ENCODE measurements around the gene NDUFAF2. TPM values are rescaled to one million over a fixed set of nuclear protein-coding genes. Genes with fewer than 3 reads are reported as not detected.
A peak's percentile ranks its signal among the peaks of the same experiment; 100 is the strongest.
"Not testable (repeated sequence)": the region's sequence is repeated elsewhere in the genome, so short reads cannot be mapped to it uniquely, and the experiment has no call there.

The NDUFAF2 gene
- total and polyA plus RNA-seq, 5 donors from 2014 or later, result 11.2 to 37.6 (median 34.6) TPM

GRCh38 chr5:60961685-60962084, 16.7 kb downstream of the NDUFAF2 start:
- Mint-ChIP-seq H3K4me1 (peaks cover 5 to 23% (median 9%) of the 10 kb centered on the region in 4 donors), H3K36me3 (no peaks in the 10 kb centered on the region), H3K4me3 (no peak overlapping the region), H3K27me3 (no peaks in the 10 kb centered on the region), H3K9me3 (peaks cover 0 to 9% (median 5%) of the 10 kb centered on the region in 7 donors), H3K27ac (no peak overlapping the region)
- ATAC-seq (ENCODE audit: low read depth in 2 of 2), result no peak
- Histone ChIP-seq H3K9me3 (ENCODE audit: control insufficient read depth in 2 of 2, low read length in 2 of 2) (peaks cover 2 to 5% of the 10 kb centered on the region in 2 experiments), H3K4me1 (ENCODE audit: control insufficient read depth, insufficient read depth, low read length, poor library complexity, severe bottlenecking) (peaks cover 5% of the 10 kb centered on the region), H3K27me3 (ENCODE audit: control insufficient read depth, insufficient read depth, low read length) (no peaks in the 10 kb centered on the region), H3K4me3 (ENCODE audit: low read depth, low read length) (no peak overlapping the region), H3K36me3 (ENCODE audit: control insufficient read depth, insufficient read depth, low read length) (no peaks in the 10 kb centered on the region), H3K27ac (ENCODE audit: insufficient read depth, low read length, poor library complexity, severe bottlenecking) (no peak overlapping the region)
- DNase-seq, result no peak

GRCh38 chr5:60972231-60972630, 27.2 kb downstream of the NDUFAF2 start:
- Histone ChIP-seq H3K4me1 (ENCODE audit: control insufficient read depth, insufficient read depth, low read length, poor library complexity, severe bottlenecking) (no peaks in the 10 kb centered on the region), H3K9me3 (ENCODE audit: control insufficient read depth in 2 of 2, low read length in 2 of 2) (peaks cover 4 to 9% of the 10 kb centered on the region in 2 experiments), H3K36me3 (ENCODE audit: control insufficient read depth, insufficient read depth, low read length) (no peaks in the 10 kb centered on the region), H3K4me3 (ENCODE audit: low read depth, low read length) (no peak overlapping the region), H3K27ac (ENCODE audit: insufficient read depth, low read length, poor library complexity, severe bottlenecking) (no peak overlapping the region), H3K27me3 (ENCODE audit: control insufficient read depth, insufficient read depth, low read length) (no peaks in the 10 kb centered on the region)
- Mint-ChIP-seq H3K27ac (no peak overlapping the region), H3K27me3 (no peaks in the 10 kb centered on the region), H3K9me3 (peaks cover 2 to 27% (median 15%) of the 10 kb centered on the region in 7 donors), H3K36me3 (peaks cover 38% of the 10 kb centered on the region), H3K4me1 (peaks cover 4 to 26% (median 18%) of the 10 kb centered on the region in 4 donors), H3K4me3 (no peak overlapping the region)
- peak in 1 of 3 donors; percentile 1 for DNase-seq
- ATAC-seq (ENCODE audit: low read depth in 2 of 2), result no peak

DNA sequence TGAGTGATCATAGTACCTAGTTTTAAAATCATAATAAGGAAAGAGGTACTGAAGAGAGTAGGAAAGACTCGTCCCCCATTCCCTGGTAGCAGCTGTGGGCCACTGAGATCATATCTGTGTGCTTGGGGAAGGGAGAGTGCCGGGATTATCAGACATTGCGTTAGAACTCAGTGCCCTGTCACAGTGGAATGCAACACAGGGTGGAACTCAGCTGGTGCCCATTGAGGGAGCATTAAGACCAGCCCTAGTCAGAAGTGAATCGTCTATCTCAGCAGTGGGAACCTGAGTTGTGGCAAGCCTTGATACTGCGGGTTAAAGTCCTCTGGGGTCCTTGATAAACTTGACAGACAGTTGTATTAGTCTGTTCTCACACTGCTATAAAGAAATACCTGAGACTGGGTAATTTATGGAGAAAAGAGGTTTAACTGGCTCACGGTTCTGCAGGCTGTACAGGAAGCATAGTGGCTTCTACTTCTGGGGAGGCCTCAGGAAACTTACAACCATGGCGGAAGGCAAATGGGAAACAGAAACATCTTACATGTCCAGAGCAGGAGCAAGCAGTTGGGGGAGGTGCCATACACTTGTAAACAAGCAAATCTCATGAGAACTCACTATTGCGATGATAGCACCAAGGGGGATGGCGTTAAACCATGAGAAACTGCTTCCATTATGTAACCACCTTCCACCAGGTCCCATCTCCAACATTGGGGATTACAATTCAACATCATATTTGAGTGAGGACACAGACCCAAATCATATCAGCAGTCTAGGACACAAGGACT, 33.1 kb downstream of the NDUFAF2 start:
- Histone ChIP-seq H3K9me3 (ENCODE audit: control insufficient read depth in 2 of 2, low read length in 2 of 2) (peaks cover 6 to 8% of the 10 kb centered on the region in 2 experiments), H3K4me1 (ENCODE audit: control insufficient read depth, insufficient read depth, low read length, poor library complexity, severe bottlenecking) (no peaks in the 10 kb centered on the region), H3K27me3 (ENCODE audit: control insufficient read depth, insufficient read depth, low read length) (no peaks in the 10 kb centered on the region), H3K27ac (ENCODE audit: insufficient read depth, low read length, poor library complexity, severe bottlenecking) (no peak overlapping the region), H3K36me3 (ENCODE audit: control insufficient read depth, insufficient read depth, low read length) (no peaks in the 10 kb centered on the region), H3K4me3 (ENCODE audit: low read depth, low read length) (no peak overlapping the region)
- DNase-seq (no peak), ATAC-seq (ENCODE audit: low read depth in 2 of 2) (no peak)
- Mint-ChIP-seq H3K27ac (no peak overlapping the region), H3K36me3 (peaks cover 29% of the 10 kb centered on the region), H3K4me1 (peaks cover 7 to 17% (median 11%) of the 10 kb centered on the region in 4 donors), H3K27me3 (no peaks in the 10 kb centered on the region), H3K9me3 (peaks cover 5 to 18% (median 13%) of the 10 kb centered on the region in 7 donors), H3K4me3 (no peak overlapping the region)

DNA sequence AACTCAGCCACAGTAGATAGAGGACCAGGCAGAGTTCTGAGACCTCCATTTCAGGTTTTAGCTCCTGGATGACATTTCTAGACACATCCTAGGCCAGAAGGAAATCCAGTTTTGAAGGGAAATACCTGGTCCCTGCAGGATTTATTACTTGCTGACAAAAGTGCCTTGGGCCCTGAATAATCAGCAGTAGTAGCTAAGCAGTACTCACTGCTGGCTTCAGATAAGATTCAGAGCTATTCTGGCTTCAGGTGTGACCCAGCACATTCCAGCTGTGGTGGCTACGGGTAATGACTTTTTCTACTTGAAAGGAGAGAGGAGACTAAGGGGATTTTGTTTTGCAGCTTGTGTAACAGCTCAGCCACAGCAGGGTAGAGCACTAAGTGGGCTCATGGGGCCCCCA, 34.0 kb downstream of the NDUFAF2 start:
- Histone ChIP-seq H3K4me1 (ENCODE audit: control insufficient read depth, insufficient read depth, low read length, poor library complexity, severe bottlenecking) (no peaks in the 10 kb centered on the region), H3K4me3 (ENCODE audit: low read depth, low read length) (no peak overlapping the region), H3K36me3 (ENCODE audit: control insufficient read depth, insufficient read depth, low read length) (no peaks in the 10 kb centered on the region), H3K27ac (ENCODE audit: insufficient read depth, low read length, poor library complexity, severe bottlenecking) (no peak overlapping the region), H3K9me3 (ENCODE audit: control insufficient read depth in 2 of 2, low read length in 2 of 2) (peaks cover 6 to 8% of the 10 kb centered on the region in 2 experiments), H3K27me3 (ENCODE audit: control insufficient read depth, insufficient read depth, low read length) (no peaks in the 10 kb centered on the region)
- H3K36me3 Mint-ChIP-seq, result peaks cover 25% of the 10 kb centered on the region
- peaks cover 5 to 18% (median 13%) of the 10 kb centered on the region in 7 donors for H3K9me3 Mint-ChIP-seq
- no peak for ATAC-seq (ENCODE audit: low read depth in 2 of 2)
- H3K4me3 Mint-ChIP-seq, result no peak overlapping the region
- DNase-seq, result no peak
- H3K4me1 Mint-ChIP-seq, result peaks cover 7 to 15% (median 10%) of the 10 kb centered on the region in 4 donors
- H3K27me3 Mint-ChIP-seq, result no peaks in the 10 kb centered on the region
- no peak overlapping the region for H3K27ac Mint-ChIP-seq

GRCh38 chr5:60980511-60980910, 35.5 kb downstream of the NDUFAF2 start:
- Histone ChIP-seq H3K9me3 (ENCODE audit: control insufficient read depth in 2 of 2, low read length in 2 of 2) (peaks cover 6 to 8% of the 10 kb centered on the region in 2 experiments), H3K4me1 (ENCODE audit: control insufficient read depth, insufficient read depth, low read length, poor library complexity, severe bottlenecking) (no peaks in the 10 kb centered on the region), H3K4me3 (ENCODE audit: low read depth, low read length) (no peak overlapping the region), H3K27me3 (ENCODE audit: control insufficient read depth, insufficient read depth, low read length) (no peaks in the 10 kb centered on the region), H3K36me3 (ENCODE audit: control insufficient read depth, insufficient read depth, low read length) (no peaks in the 10 kb centered on the region), H3K27ac (ENCODE audit: insufficient read depth, low read length, poor library complexity, severe bottlenecking) (no peak overlapping the region)
- DNase-seq, result no peak
- Mint-ChIP-seq H3K9me3 (peaks cover 5 to 25% (median 21%) of the 10 kb centered on the region in 7 donors), H3K27me3 (no peaks in the 10 kb centered on the region), H3K36me3 (peaks cover 22% of the 10 kb centered on the region), H3K4me3 (no peak overlapping the region), H3K27ac (no peak overlapping the region), H3K4me1 (peaks cover 1 to 9% (median 6%) of the 10 kb centered on the region in 4 donors)
- ATAC-seq (ENCODE audit: low read depth in 2 of 2), result no peak

DNA sequence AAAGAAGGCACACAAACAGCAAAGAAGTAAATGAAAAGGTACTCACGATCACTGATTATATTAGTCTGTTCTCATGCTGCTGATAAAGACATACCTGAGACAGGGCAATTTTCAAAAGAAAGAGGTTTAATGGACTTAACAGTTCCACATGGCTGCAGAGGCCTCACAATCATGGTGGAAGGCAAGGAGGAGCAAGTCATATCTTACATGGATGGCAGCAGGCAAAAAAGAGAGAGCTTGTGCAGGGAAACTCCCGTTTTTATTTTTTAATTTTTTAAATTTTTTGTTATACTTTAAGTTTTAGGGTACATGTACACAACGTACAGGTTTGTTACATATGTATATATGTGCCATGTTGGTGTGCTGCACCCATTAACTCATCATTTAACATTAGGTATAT, 37.1 kb downstream of the NDUFAF2 start:
- not testable (repeated sequence) for ATAC-seq (ENCODE audit: low read depth in 2 of 2); H3K27ac Mint-ChIP-seq; H3K27me3 Mint-ChIP-seq; H3K27me3 ChIP-seq (ENCODE audit: control insufficient read depth, insufficient read depth, low read length); H3K36me3 ChIP-seq (ENCODE audit: control insufficient read depth, insufficient read depth, low read length); H3K27ac ChIP-seq (ENCODE audit: insufficient read depth, low read length, poor library complexity, severe bottlenecking); H3K4me3 ChIP-seq (ENCODE audit: low read depth, low read length); H3K4me3 Mint-ChIP-seq; H3K4me1 ChIP-seq (ENCODE audit: control insufficient read depth, insufficient read depth, low read length, poor library complexity, severe bottlenecking); DNase-seq; H3K4me1 Mint-ChIP-seq
- Mint-ChIP-seq H3K9me3 (peaks cover 7 to 37% (median 23%) of the 10 kb centered on the region in 7 donors), H3K36me3 (peaks cover 24% of the 10 kb centered on the region)
- H3K9me3 ChIP-seq (ENCODE audit: control insufficient read depth in 2 of 2, low read length in 2 of 2), result peaks cover 8 to 18% of the 10 kb centered on the region in 2 experiments

DNA sequence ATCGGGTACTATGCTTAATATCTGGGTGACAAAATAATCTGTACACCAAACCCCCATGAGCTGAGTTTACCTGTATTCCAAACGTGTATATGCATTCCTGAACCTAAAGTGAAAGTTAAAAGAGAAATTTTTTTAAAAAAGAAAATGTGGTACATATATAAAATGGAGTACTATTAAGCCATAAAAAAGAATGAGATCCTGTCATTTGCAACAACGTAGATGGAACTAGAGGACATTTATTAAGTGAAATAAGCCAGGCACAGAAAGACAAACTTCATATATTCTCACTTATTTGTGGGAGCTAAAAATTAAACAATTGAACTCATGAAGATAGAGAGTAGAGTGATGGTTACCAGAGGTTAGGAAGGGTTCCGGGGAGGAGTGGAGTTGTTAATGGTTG, 44.8 kb downstream of the NDUFAF2 start:
- Mint-ChIP-seq H3K9me3 (peaks cover 6 to 51% (median 22%) of the 10 kb centered on the region in 7 donors), H3K36me3 (peaks cover 33% of the 10 kb centered on the region)

More for the DNA sequence above, 44.8 kb downstream of the NDUFAF2 start:
- no peak for DNase-seq
- Histone ChIP-seq H3K9me3 (ENCODE audit: control insufficient read depth in 2 of 2, low read length in 2 of 2) (peaks cover 16 to 33% of the 10 kb centered on the region in 2 experiments), H3K4me1 (ENCODE audit: control insufficient read depth, insufficient read depth, low read length, poor library complexity, severe bottlenecking) (no peaks in the 10 kb centered on the region), H3K27me3 (ENCODE audit: control insufficient read depth, insufficient read depth, low read length) (no peaks in the 10 kb centered on the region), H3K36me3 (ENCODE audit: control insufficient read depth, insufficient read depth, low read length) (peaks cover 3% of the 10 kb centered on the region), H3K27ac (ENCODE audit: insufficient read depth, low read length, poor library complexity, severe bottlenecking) (no peak overlapping the region), H3K4me3 (ENCODE audit: low read depth, low read length) (no peak overlapping the region)
- no peak for ATAC-seq (ENCODE audit: low read depth in 2 of 2)
- H3K27ac Mint-ChIP-seq, result no peak overlapping the region
- no peaks in the 10 kb centered on the region for H3K27me3 Mint-ChIP-seq
- no peak overlapping the region for H3K4me3 Mint-ChIP-seq
- peaks cover 0 to 10% (median 7%) of the 10 kb centered on the region in 4 donors for H3K4me1 Mint-ChIP-seq
